Memory B cell (primary cell): ENCODE measurements around the gene ADCY10.
A peak's percentile ranks its signal among the peaks of the same experiment; 100 is the strongest.

Experiments
- ATAC-seq: fragments of 150-1000 bp; cut with Tn5 transposase; 2 replicates; pipeline ENCODE4 v1.10.0; 2021; ENCODE audit warnings: low read depth, mild to moderate bottlenecking, moderate library complexity
- DNase-seq, 2 donors: peaks; one replicate each; pipeline ENCODE4 v3.0.0; 2022; ENCODE audit warnings: low spot score in 2 of 2
- H3K27ac Mint-ChIP-seq: one replicate; pipeline ENCODE4 v1.8.0; 2022; ENCODE audit warnings: mild to moderate bottlenecking, moderate library complexity, mixed read lengths
- H3K27me3 Mint-ChIP-seq: one replicate; pipeline ENCODE4 v1.8.0; 2022; ENCODE audit warnings: mixed read lengths
- H3K36me3 Mint-ChIP-seq: one replicate; pipeline ENCODE4 v1.8.0; 2022; ENCODE audit warnings: mild to moderate bottlenecking, mixed read lengths
- H3K4me1 Mint-ChIP-seq: one replicate; pipeline ENCODE4 v1.8.0; 2022; ENCODE audit warnings: mixed read lengths
- H3K4me3 Mint-ChIP-seq: one replicate; pipeline ENCODE4 v1.8.0; 2022; ENCODE audit warnings: mild to moderate bottlenecking, moderate library complexity, mixed read lengths
- H3K9me3 Mint-ChIP-seq: one replicate; pipeline ENCODE4 v1.8.0; 2022; ENCODE audit warnings: mixed read lengths

Gene ADCY10

GRCh38 chr1:167913895-167914496 is at the start of gene ADCY10:
TSS of gene ADCY10 (minus strand) at chr1:167914134. CDS start at chr1:167905140, 8,994 bp downstream.
- Mint-ChIP-seq H3K27me3 (peaks cover 4% of the 10 kb centered on the region), H3K27ac (no peak within 1 kb of the TSS)
- DNase-seq: no peak

DNA sequence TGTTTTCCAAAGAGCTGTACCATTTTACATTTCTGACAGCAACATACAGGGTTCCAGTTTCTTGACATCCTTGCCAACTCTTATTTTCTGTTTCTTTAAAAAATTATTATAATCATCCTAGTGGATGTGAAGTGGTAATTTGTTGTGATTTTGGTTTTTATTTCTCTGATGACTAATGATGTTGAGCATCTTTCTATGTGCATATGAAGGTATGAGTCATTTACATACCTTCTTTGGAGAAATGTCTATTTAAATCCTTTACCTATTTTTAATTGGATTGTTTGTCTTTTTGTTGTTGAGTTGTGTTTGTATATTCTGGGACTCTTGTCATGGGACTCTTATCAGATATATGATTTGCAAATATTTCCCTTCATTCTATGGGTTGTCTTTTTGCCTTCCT is 43.8 kb upstream of the ADCY10 start:
- DNase-seq (no peak), ATAC-seq (no peak)
- no peak overlapping the region for H3K27ac Mint-ChIP-seq
- H3K9me3 Mint-ChIP-seq: no peaks in the 10 kb centered on the region
- no peaks in the 10 kb centered on the region for H3K27me3 Mint-ChIP-seq
- H3K4me1 Mint-ChIP-seq: peaks cover 5% of the 10 kb centered on the region
- no peak overlapping the region for H3K4me3 Mint-ChIP-seq
- peaks cover 23% of the 10 kb centered on the region for H3K36me3 Mint-ChIP-seq

More at GRCh38 chr1:167913895-167914496, at the start of gene ADCY10:
- no peak for ATAC-seq
- Mint-ChIP-seq H3K4me1 (no peaks in the 10 kb centered on the region), H3K4me3 (no peak within 1 kb of the TSS), H3K36me3 (peaks cover 20% of the 10 kb centered on the region), H3K9me3 (peaks cover 7% of the 10 kb centered on the region)

DNA sequence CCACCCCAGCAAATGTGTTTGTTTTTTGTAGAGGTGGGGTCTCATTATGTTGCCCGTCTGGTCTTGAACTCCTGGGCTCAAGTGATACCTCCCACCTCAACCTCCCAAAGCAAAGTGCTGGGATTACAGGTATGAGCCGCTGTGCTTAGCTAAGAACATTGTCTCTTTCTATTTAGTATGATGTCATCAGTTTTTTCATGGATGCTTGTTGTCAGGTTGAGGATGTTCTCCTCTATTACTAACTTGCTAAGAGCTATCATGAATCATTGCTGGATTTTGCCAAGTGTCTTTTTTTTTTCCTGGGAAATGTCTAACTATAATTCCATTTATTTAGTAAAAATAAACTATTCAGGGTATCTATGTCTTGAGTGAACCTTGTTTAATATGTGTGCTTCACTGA is 42.0 kb upstream of the ADCY10 start:
- H3K9me3 Mint-ChIP-seq: no peaks in the 10 kb centered on the region
- no peak for DNase-seq

DNA sequence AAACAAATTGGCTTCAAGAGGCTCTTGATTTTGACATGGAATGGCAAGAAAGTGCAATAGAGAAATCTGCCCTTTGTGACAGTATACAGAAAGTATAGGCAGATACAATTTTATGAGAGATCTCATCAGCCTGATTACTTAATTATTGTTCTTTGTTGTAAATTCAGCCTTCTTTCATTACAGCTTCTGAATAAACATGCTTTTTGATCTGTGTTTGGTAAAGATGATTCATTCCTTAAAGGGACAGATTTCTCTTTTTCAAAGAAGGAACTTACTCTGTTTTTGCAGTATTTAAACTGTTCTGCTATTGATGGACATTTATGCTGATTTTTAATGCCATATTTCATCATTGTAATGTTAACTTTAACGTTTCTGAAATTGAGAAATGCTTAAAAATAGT is 36.6 kb upstream of the ADCY10 start:
- peaks cover 19% of the 10 kb centered on the region for H3K36me3 Mint-ChIP-seq
- no peak overlapping the region for H3K27ac Mint-ChIP-seq
- H3K4me3 Mint-ChIP-seq: no peak overlapping the region
- ATAC-seq (no peak), DNase-seq (no peak)
- peaks cover 22% of the 10 kb centered on the region for H3K4me1 Mint-ChIP-seq
- H3K27me3 Mint-ChIP-seq: no peaks in the 10 kb centered on the region
- H3K9me3 Mint-ChIP-seq: no peaks in the 10 kb centered on the region

More for the DNA sequence above, 42.0 kb upstream of the ADCY10 start:
- Mint-ChIP-seq H3K36me3 (peaks cover 24% of the 10 kb centered on the region), H3K4me3 (no peak overlapping the region), H3K27me3 (no peaks in the 10 kb centered on the region), H3K4me1 (peaks cover 2% of the 10 kb centered on the region), H3K27ac (no peak overlapping the region)
- no peak for ATAC-seq

DNA sequence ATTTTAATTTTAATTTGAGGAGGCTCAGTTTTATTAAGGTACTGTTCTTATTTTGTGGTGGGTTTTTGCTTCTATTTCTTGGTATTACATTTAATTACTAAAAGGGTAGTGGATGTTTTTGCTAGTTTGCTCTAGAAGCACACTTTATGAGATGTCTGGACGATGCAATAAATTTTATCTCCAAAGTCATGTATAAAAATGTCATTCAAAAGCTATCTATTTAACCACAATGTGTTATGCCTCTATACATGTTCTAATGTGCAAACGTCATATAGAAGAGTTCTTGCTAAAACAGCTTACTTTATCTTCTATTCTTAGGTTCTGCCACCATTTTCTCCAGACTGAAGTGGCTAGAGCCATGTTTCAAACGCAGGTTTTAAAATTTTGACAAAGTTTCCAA is 35.9 kb upstream of the ADCY10 start:
- Mint-ChIP-seq H3K4me3 (no peak overlapping the region), H3K27ac (no peak overlapping the region), H3K4me1 (peaks cover 27% of the 10 kb centered on the region), H3K36me3 (peaks cover 20% of the 10 kb centered on the region), H3K27me3 (no peaks in the 10 kb centered on the region), H3K9me3 (peaks cover 1% of the 10 kb centered on the region)
- no peak for ATAC-seq
- no peak for DNase-seq

GRCh38 chr1:167947733-167948132 is 33.8 kb upstream of the ADCY10 start:
- ATAC-seq (no peak), DNase-seq (no peak)
- Mint-ChIP-seq H3K27ac (no peak overlapping the region), H3K4me1 (peaks cover 34% of the 10 kb centered on the region), H3K36me3 (peaks cover 19% of the 10 kb centered on the region), H3K4me3 (no peak overlapping the region), H3K9me3 (peaks cover 3% of the 10 kb centered on the region), H3K27me3 (no peaks in the 10 kb centered on the region)

- peaks cover 12% of the 10 kb centered on the region for H3K36me3 Mint-ChIP-seq
- DNase-seq (no peak), ATAC-seq (no peak)
- H3K9me3 Mint-ChIP-seq: peaks cover 3% of the 10 kb centered on the region
- peaks cover 32% of the 10 kb centered on the region for H3K4me1 Mint-ChIP-seq
- H3K4me3 Mint-ChIP-seq: no peak overlapping the region
- no peak overlapping the region for H3K27ac Mint-ChIP-seq
- no peaks in the 10 kb centered on the region for H3K27me3 Mint-ChIP-seq
Measured at GRCh38 chr1:167943541-167943940, 29.6 kb upstream of the ADCY10 start.

- Mint-ChIP-seq H3K27me3 (no peaks in the 10 kb centered on the region), H3K4me3 (no peak overlapping the region), H3K4me1 (peaks cover 21% of the 10 kb centered on the region), H3K27ac (no peak overlapping the region), H3K36me3 (peaks cover 10% of the 10 kb centered on the region), H3K9me3 (peaks cover 3% of the 10 kb centered on the region)
- no peak for ATAC-seq
- DNase-seq: no peak
Measured at GRCh38 chr1:167940264-167940663, 26.3 kb upstream of the ADCY10 start.

- H3K9me3 Mint-ChIP-seq: no peaks in the 10 kb centered on the region
- peaks cover 19% of the 10 kb centered on the region for H3K4me1 Mint-ChIP-seq
- peak overlapping the region; percentile 94 for H3K27ac Mint-ChIP-seq
- no peaks in the 10 kb centered on the region for H3K27me3 Mint-ChIP-seq
- ATAC-seq: no peak
- no peaks in the 10 kb centered on the region for H3K36me3 Mint-ChIP-seq
- H3K4me3 Mint-ChIP-seq: peak overlapping the region; percentile 75
- no peak for DNase-seq
Measured at GRCh38 chr1:167938080-167938636, 24.2 kb upstream of the ADCY10 start.

DNA sequence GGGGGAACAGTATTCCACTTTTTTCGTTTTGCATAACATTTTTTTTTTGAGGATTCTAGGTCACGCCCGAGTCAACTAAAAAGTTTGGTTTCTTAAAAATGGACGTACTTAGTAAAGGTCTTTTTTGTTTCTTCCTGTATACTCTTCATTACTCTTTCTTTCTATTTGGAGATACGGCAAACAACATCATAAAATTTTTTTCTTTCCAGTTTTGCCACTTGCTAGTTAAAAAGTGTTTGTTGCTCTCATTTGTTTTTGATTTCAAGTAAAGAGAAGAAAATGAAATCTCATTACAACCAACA is 23.7 kb upstream of the ADCY10 start:
- no peak for ATAC-seq
- DNase-seq: no peak
- no peaks in the 10 kb centered on the region for H3K9me3 Mint-ChIP-seq
- H3K36me3 Mint-ChIP-seq: no peaks in the 10 kb centered on the region
- H3K27me3 Mint-ChIP-seq: no peaks in the 10 kb centered on the region
- H3K27ac Mint-ChIP-seq: peak overlapping the region; percentile 94
- peaks cover 19% of the 10 kb centered on the region for H3K4me1 Mint-ChIP-seq
- peak overlapping the region; percentile 95 for H3K4me3 Mint-ChIP-seq

- peak; percentile 14 for ATAC-seq
- H3K4me3 Mint-ChIP-seq: peak within 1 kb of the TSS; percentile 95
- no peaks in the 10 kb centered on the region for H3K27me3 Mint-ChIP-seq
- H3K27ac Mint-ChIP-seq: peak within 1 kb of the TSS; percentile 94
- H3K36me3 Mint-ChIP-seq: no peaks in the 10 kb centered on the region
- DNase-seq: peak in 1 of 2 donors; percentile 54
- peaks cover 19% of the 10 kb centered on the region for H3K4me1 Mint-ChIP-seq
- H3K9me3 Mint-ChIP-seq: no peaks in the 10 kb centered on the region
Measured at GRCh38 chr1:167936930-167937708, 23.2 kb upstream of the ADCY10 start, which contains the start of gene MPC2. TSS of gene MPC2 (minus strand) at chr1:167937072. CDS start at chr1:167935841, 1,231 bp downstream.

- DNase-seq (peak; percentile 94 to 96), ATAC-seq (peak; percentile 73)
- Mint-ChIP-seq H3K36me3 (no peaks in the 10 kb centered on the region), H3K27ac (peak within 1 kb of the TSS; percentile 94), H3K9me3 (no peaks in the 10 kb centered on the region), H3K27me3 (no peaks in the 10 kb centered on the region), H3K4me3 (peak within 1 kb of the TSS; percentile 95), H3K4me1 (peaks cover 19% of the 10 kb centered on the region)
Measured at GRCh38 chr1:167936068-167936929, 22.4 kb upstream of the ADCY10 start, which contains the start of gene DCAF6. TSS of gene DCAF6 (plus strand) at chr1:167936683. CDS start at chr1:167936912, 229 bp downstream.

DNA sequence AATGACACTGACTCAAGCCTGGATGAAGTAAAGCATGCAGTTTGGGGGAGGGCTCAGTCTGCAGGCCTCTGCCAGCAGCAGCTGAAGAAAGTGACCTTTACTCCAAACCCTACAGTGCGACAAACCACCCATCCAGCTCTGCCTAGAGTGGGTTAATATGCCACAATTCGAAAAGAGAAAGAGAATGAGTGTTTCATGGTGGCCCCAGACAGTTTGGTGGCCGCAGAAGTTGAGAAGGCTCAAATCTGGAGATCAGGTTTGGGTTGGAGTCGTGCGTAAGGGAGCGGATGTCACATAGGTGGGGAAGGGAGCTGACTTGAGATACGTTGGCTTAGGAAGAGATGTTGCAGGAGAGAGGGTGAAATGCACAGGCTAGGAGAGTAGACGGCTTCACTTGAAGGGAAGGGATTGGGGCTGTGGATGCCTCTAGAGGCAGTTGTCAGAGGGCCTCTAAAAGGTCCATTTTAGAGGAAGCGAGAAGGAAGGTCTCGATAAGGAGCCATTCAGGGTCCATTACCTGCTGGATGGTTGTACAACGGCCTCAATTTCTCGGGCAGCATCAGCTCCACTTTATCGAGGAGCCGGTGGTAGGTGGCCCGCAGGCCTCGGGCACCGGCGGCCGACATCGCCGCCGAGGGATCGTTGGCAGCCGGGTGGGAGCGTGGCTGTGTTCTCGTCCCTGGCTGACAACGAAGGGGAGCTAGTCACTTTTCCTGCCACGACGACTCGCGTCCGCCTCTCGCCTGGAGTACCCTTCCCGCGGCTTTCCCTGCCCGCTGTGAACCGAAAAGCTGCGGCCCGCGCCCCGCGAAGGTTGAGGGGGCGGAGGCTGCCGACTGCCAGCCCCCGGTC is 21.5 kb upstream of the ADCY10 start:
- peak in 1 of 2 donors; percentile 32 for DNase-seq
- no peaks in the 10 kb centered on the region for H3K36me3 Mint-ChIP-seq
- peak; percentile 13 for ATAC-seq
- no peaks in the 10 kb centered on the region for H3K9me3 Mint-ChIP-seq
- peak overlapping the region; percentile 95 for H3K4me3 Mint-ChIP-seq
- H3K27me3 Mint-ChIP-seq: no peaks in the 10 kb centered on the region
- peaks cover 19% of the 10 kb centered on the region for H3K4me1 Mint-ChIP-seq
- peak overlapping the region; percentile 94 for H3K27ac Mint-ChIP-seq
